GM12801 (cell line): ENCODE results near the gene CEP72.

ENCODE experiments used
- TF ChIP-seq, protein P1 (sequence below): IDR thresholded peaks from one replicate; pipeline ENCODE4 v1.5.1; 2011; ENCODE audit warnings: control low read depth; ENCODE audit not compliant: insufficient read length; ENCODE audit errors: extremely low read depth

The CEP72 gene

GRCh38 chr5:665956-666711 lies 54.0 kb downstream of the CEP72 start:
- TF ChIP-seq, protein P1, sequence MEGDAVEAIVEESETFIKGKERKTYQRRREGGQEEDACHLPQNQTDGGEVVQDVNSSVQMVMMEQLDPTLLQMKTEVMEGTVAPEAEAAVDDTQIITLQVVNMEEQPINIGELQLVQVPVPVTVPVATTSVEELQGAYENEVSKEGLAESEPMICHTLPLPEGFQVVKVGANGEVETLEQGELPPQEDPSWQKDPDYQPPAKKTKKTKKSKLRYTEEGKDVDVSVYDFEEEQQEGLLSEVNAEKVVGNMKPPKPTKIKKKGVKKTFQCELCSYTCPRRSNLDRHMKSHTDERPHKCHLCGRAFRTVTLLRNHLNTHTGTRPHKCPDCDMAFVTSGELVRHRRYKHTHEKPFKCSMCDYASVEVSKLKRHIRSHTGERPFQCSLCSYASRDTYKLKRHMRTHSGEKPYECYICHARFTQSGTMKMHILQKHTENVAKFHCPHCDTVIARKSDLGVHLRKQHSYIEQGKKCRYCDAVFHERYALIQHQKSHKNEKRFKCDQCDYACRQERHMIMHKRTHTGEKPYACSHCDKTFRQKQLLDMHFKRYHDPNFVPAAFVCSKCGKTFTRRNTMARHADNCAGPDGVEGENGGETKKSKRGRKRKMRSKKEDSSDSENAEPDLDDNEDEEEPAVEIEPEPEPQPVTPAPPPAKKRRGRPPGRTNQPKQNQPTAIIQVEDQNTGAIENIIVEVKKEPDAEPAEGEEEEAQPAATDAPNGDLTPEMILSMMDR = no peak

- TF ChIP-seq, protein P1 = no peak
Measured at GRCh38 chr5:666816-667498, 54.8 kb downstream of the CEP72 start.

DNA sequence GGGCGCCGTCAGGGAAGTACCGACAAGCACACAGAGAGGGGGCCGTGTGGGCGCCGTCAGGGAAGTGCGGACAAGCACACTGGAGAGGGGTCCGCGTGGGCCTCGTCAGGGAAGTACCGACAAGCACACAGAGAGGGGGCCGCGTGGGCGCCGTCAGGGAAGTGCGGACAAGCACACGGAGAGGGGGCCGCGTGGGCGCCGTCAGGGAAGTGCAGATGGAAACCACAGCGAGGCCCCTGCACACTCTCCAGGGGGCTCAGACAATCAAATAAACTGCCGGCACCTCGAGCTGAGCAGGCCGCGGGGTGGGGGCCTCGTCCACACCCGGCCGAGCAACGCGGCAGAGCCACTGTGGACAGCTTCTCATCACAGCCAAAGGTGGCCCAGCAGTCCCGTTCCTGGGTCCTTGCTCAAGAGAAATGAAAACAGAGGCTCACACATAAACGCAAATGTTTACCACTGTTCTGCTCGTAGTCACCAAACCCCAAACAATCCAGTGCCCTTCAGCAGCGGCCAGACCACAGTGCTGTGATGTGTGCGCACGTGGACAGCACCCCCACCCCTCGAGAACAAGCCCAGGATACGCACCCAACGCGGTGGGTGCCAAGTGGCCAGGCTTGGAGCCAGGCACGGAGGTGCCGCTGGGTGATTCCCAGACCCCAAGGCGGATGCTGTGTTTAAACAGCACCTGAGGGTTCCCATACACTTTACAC lies 56.3 kb downstream of the CEP72 start:
- TF ChIP-seq, protein P1 = no peak

- TF ChIP-seq, protein P1 = no peak
Measured at GRCh38 chr5:669111-669841, 57.1 kb downstream of the CEP72 start.

- TF ChIP-seq, protein P1 = no peak
Measured at GRCh38 chr5:669842-670395, 57.8 kb downstream of the CEP72 start.

GRCh38 chr5:670396-671270 lies 58.5 kb downstream of the CEP72 start:
- TF ChIP-seq, protein P1 = no peak
